ENCODE measurements around the gene HOGA1. TPM values are rescaled to one million over a fixed set of nuclear protein-coding genes. Genes with fewer than 3 reads are reported as not detected.
A peak's percentile ranks its signal among the peaks of the same experiment; 100 is the strongest.

HOGA1 gene
- total and polyA plus RNA-seq, 9 donors: 0.05 to 0.80 (median 0.23) TPM; not detected in 2

- Histone ChIP-seq H3K27ac (peak overlapping the region; percentile 75 to 79), H3K27me3 (no peaks in the 10 kb centered on the region), H3K9me3 (no peaks in the 10 kb centered on the region), H3K4me3 (no peak overlapping the region), H3K4me1 (ENCODE audit: insufficient read depth) (peaks cover 23% of the 10 kb centered on the region), H3K36me3 (no peaks in the 10 kb centered on the region)
- TF ChIP-seq POLR2A (IDR thresholded peaks at IDR 0.05) (no peak), EP300 (IDR thresholded peaks at IDR 0.05) (no peak), CTCF (IDR thresholded peaks at IDR 0.05) (no peak)
- DNase-seq: peak; percentile 71 to 83 (median 74)
- intact Hi-C loops (cut with DNase I): loop anchor here in 3 of 4 donors (2.0 to 10.0 kb wide), 3 partner anchors 41 to 48 kb away; partner anchors contain the start of genes MMS19 (in 2 of the 3) and UBTD1 (in 2 of the 3)
- 40 to 52% (median 46%) methylated on average over 10 of the region's 10 CpGs for WGBS, 3 donors
These were observed 41.1 kb upstream of the HOGA1 start for GRCh38 chr10:97543025-97543546.

- 79 to 87% (median 82%) methylated on average over 18 of the region's 18 CpGs for WGBS, 3 donors
- H3K9me3 ChIP-seq: no peaks in the 10 kb centered on the region
- intact Hi-C loops (cut with DNase I): loop anchor here in 1 of 4 donors (10.0 kb wide), 1 partner anchor 52 kb away; the partner anchor contains the start of genes MMS19 and UBTD1
- H3K27ac ChIP-seq: no peak overlapping the region
- no peaks in the 10 kb centered on the region for H3K27me3 ChIP-seq
- TF ChIP-seq CTCF (IDR thresholded peaks at IDR 0.05) (no peak), EP300 (IDR thresholded peaks at IDR 0.05) (no peak)
- no peak overlapping the region for H3K4me3 ChIP-seq
- H3K36me3 ChIP-seq: no peaks in the 10 kb centered on the region
- peak in 1 of 5 donors; percentile 19 for DNase-seq
- H3K4me1 ChIP-seq (ENCODE audit: insufficient read depth): peaks cover 14% of the 10 kb centered on the region
These were observed 37.5 kb upstream of the HOGA1 start for GRCh38 chr10:97546456-97547270.

- H3K27ac ChIP-seq: no peak overlapping the region
- intact Hi-C loops (cut with DNase I): loop anchor here in 1 of 4 donors (10.0 kb wide), 1 partner anchor 52 kb away; the partner anchor contains the start of genes MMS19 and UBTD1
- DNase-seq: no peak
- peaks cover 12% of the 10 kb centered on the region for H3K4me1 ChIP-seq (ENCODE audit: insufficient read depth)
- no peak overlapping the region for H3K4me3 ChIP-seq
- TF ChIP-seq EP300 (IDR thresholded peaks at IDR 0.05) (no peak), POLR2A (IDR thresholded peaks at IDR 0.05) (no peak), CTCF (IDR thresholded peaks at IDR 0.05) (no peak)
- no peaks in the 10 kb centered on the region for H3K9me3 ChIP-seq
- WGBS, 3 donors: 48 to 67% (median 64%) methylated on average over 4 of the region's 4 CpGs
- H3K27me3 ChIP-seq: no peaks in the 10 kb centered on the region
- no peaks in the 10 kb centered on the region for H3K36me3 ChIP-seq
These were observed 37.0 kb upstream of the HOGA1 start for GRCh38 chr10:97547271-97547600.

GRCh38 chr10:97547962-97548361, 36.2 kb upstream of the HOGA1 start:
- TF ChIP-seq EP300 (IDR thresholded peaks at IDR 0.05) (no peak), CTCF (IDR thresholded peaks at IDR 0.05) (no peak), POLR2A (IDR thresholded peaks at IDR 0.05) (no peak)
- DNase-seq: peak in 1 of 5 donors; percentile 19
- H3K4me3 ChIP-seq: no peak overlapping the region
- no peak overlapping the region for H3K27ac ChIP-seq
- WGBS, 3 donors: 50 to 66% (median 65%) methylated on average over 4 of the region's 4 CpGs
- intact Hi-C loops (cut with DNase I): loop anchor here in 1 of 4 donors (10.0 kb wide), 1 partner anchor 53 kb away; the partner anchor contains the start of genes MMS19 and UBTD1
- H3K4me1 ChIP-seq (ENCODE audit: insufficient read depth): peaks cover 5% of the 10 kb centered on the region
- H3K9me3 ChIP-seq: no peaks in the 10 kb centered on the region
- H3K36me3 ChIP-seq: no peaks in the 10 kb centered on the region
- H3K27me3 ChIP-seq: no peaks in the 10 kb centered on the region

Measured in ovary (tissue), 9 donors.